HCT116 (cell line): ENCODE results near the gene DYNC1I1. TPM values are rescaled to one million over a fixed set of nuclear protein-coding genes. Genes with fewer than 3 reads are reported as not detected.

Experiments used
- ATAC-seq: fragments of 200-7000 bp; cut with Tn5 transposase; 2 replicates; pipeline ENCODE4 v1.9.1; 2020; ENCODE audit warnings: mild to moderate bottlenecking, moderate library complexity
- BruUV-seq: library from RNA; stranded (reverse); fragments of 400-500 nt; replicated peaks from 2 replicates; lab custom pipeline; 2021; lab: Mats Ljungman, UMichigan
- CTCF ChIA-PET: fragments of 300-600 bp; sonication (Branson Sonifier 250); formaldehyde crosslinking; loops from one replicate; lab custom pipeline; 2021; ENCODE audit warnings: antibody characterized with exemption; lab: Charles Lee
- POLR2A ChIA-PET: fragments of 300-600, 350-600 bp; sonication (Branson Sonifier 250); formaldehyde crosslinking; loops from one replicate; lab custom pipeline; 2021; ENCODE audit warnings: antibody characterized with exemption; lab: Charles Lee
- RAD21 ChIA-PET, 2 experiments: fragments of 300-600 bp; sonication (Branson Sonifier 250); formaldehyde crosslinking; loops; one replicate each; lab custom pipeline; 2023; ENCODE audit warnings: low total read pairs in 2 of 2; ENCODE audit not compliant: uncharacterized antibody in 2 of 2, unreplicated experiment in 2 of 2, low non-redundant PET in 1 of 2; lab: Charles Lee
- DNase-seq: peaks from one replicate; pipeline ENCODE4 v3.0.0-alpha.2; 2010; ENCODE audit warnings: low read depth, low spot score
- H2AFZ ChIP-seq: fragments of 200-600 bp; shearing (Covaris generic), sonication (generic); 2 replicates; pipeline ENCODE4 v1.6.1; 2017; ENCODE audit warnings: low read depth, mixed run types, mixed read lengths, antibody characterized with exemption, low read length; ENCODE audit not compliant: poor library complexity, severe bottlenecking
- H3K27ac ChIP-seq: 2 replicates; pipeline ENCODE4 v1.5.1; 2012; ENCODE audit warnings: low read depth, low read length
- H3K27me3 ChIP-seq: fragments of 200-600 bp; sonication (generic); 2 replicates; pipeline ENCODE4 v1.6.1; 2016; ENCODE audit warnings: mixed run types, low read length, mixed read lengths; ENCODE audit not compliant: insufficient read depth
- H3K36me3 ChIP-seq, 2 experiments: fragments of 200-500 bp in 1 of 2; fragments of 200-600 bp in 1 of 2; sonication (Bioruptor generic) in 1 of 2; sonication (generic) in 1 of 2; 2 replicates each; pipeline versions ENCODE4 v1.5.1 to v1.6.1; 2014 to 2016; ENCODE audit warnings: low read length in 2 of 2, inconsistent platforms in 1 of 2, mixed read lengths in 1 of 2, mixed run types in 1 of 2; ENCODE audit not compliant: insufficient read depth in 2 of 2, control insufficient read depth in 1 of 2
- H3K4me1 ChIP-seq, 2 experiments: fragments of 200-600 bp in 1 of 2; sonication (generic) in 1 of 2; 2 replicates each; pipeline versions ENCODE4 v1.5.1 to v1.6.1; 2012 to 2017; ENCODE audit warnings: low read length in 2 of 2, inconsistent platforms in 1 of 2, mild to moderate bottlenecking in 1 of 2, mixed read lengths in 1 of 2, mixed run types in 1 of 2, moderate library complexity in 1 of 2; ENCODE audit not compliant: insufficient read depth in 2 of 2, control insufficient read depth in 1 of 2
- H3K4me2 ChIP-seq: fragments of 200-600 bp; sonication (generic); 2 replicates; pipeline ENCODE4 v1.6.1; 2017; ENCODE audit warnings: mixed run types, low read length, mixed read lengths
- H3K4me3 ChIP-seq, 2 experiments: fragments of 200-600 bp in 1 of 2; sonication (generic) in 1 of 2; replicated peaks in 1 of 2; 2 replicates each; pipeline ENCODE4 v1.5.1; 2011 to 2016; ENCODE audit warnings: low read length in 2 of 2, control low read depth in 1 of 2, low read depth in 1 of 2, mild to moderate bottlenecking in 1 of 2, mixed read lengths in 1 of 2, mixed run types in 1 of 2
- H3K79me2 ChIP-seq: fragments of 200-600 bp; sonication (generic); 2 replicates; pipeline ENCODE4 v1.6.1; 2017; ENCODE audit warnings: mild to moderate bottlenecking, mixed run types, low read length, moderate library complexity, mixed read lengths; ENCODE audit not compliant: insufficient read depth
- H3K9ac ChIP-seq: fragments of 200-600 bp; sonication (generic); 2 replicates; pipeline ENCODE4 v1.6.1; 2016; ENCODE audit warnings: low read length, mixed read lengths
- H3K9me2 ChIP-seq: fragments of 200-600 bp; sonication (generic), shearing (Covaris generic); 2 replicates; pipeline ENCODE4 v1.6.1; 2017; ENCODE audit warnings: mixed run types, mild to moderate bottlenecking, moderate library complexity; ENCODE audit not compliant: insufficient read depth
- H3K9me3 ChIP-seq, 2 experiments: fragments of 200-500 bp in 1 of 2; fragments of 200-600 bp in 1 of 2; sonication (Bioruptor generic) in 1 of 2; sonication (generic) in 1 of 2; 2 replicates each; pipeline ENCODE4 v1.6.1; 2014 to 2017; ENCODE audit warnings: low read length in 2 of 2, mixed read lengths in 2 of 2, inconsistent platforms in 1 of 2, low read depth in 1 of 2, mild to moderate bottlenecking in 1 of 2, mixed run types in 1 of 2, moderate library complexity in 1 of 2; ENCODE audit not compliant: control insufficient read depth in 1 of 2, insufficient read depth in 1 of 2
- H4K20me1 ChIP-seq: fragments of 200-600 bp; sonication (generic), shearing (Covaris generic); 2 replicates; pipeline ENCODE4 v1.6.1; 2017; ENCODE audit warnings: mixed run types, mild to moderate bottlenecking, moderate library complexity; ENCODE audit not compliant: insufficient read depth
- CBX3 ChIP-seq: IDR thresholded peaks from 2 replicates; pipeline ENCODE4 v1.6.1; 2012; ENCODE audit warnings: low read depth
- CEBPB ChIP-seq: IDR thresholded peaks from 2 replicates; pipeline ENCODE4 v1.6.1; 2012; ENCODE audit warnings: low read depth
- EGR1 ChIP-seq: IDR thresholded peaks from 2 replicates; pipeline ENCODE4 v1.6.1; 2012; ENCODE audit warnings: low read depth
- ELF1 ChIP-seq: IDR thresholded peaks from 2 replicates; pipeline ENCODE4 v1.6.1; 2012; ENCODE audit warnings: low read depth, borderline replicate concordance
- EZH2 ChIP-seq: fragments of 200-600 bp; sonication (generic); IDR thresholded peaks from 2 replicates; pipeline ENCODE4 v1.6.1; 2017; ENCODE audit warnings: antibody characterized with exemption, mixed run types
- JUND ChIP-seq: IDR thresholded peaks from 2 replicates; pipeline ENCODE4 v1.6.1; 2012
- POLR2AphosphoS5 ChIP-seq: IDR thresholded peaks from 2 replicates; pipeline ENCODE4 v1.6.1; 2011; ENCODE audit warnings: mild to moderate bottlenecking, low read depth, low read length, moderate library complexity
- SIN3A ChIP-seq: IDR thresholded peaks from 2 replicates; pipeline ENCODE4 v1.6.1; 2012; ENCODE audit warnings: low read depth
- SRF ChIP-seq: IDR thresholded peaks from 2 replicates; pipeline ENCODE4 v1.6.1; 2012; ENCODE audit warnings: low read depth
- TCF7L2 ChIP-seq: IDR thresholded peaks from 2 replicates; pipeline ENCODE4 v1.7.0; 2011; ENCODE audit warnings: borderline replicate concordance, inconsistent platforms; ENCODE audit not compliant: insufficient read depth, insufficient read length; ENCODE audit errors: extremely low read depth
- YY1 ChIP-seq: IDR thresholded peaks from 2 replicates; pipeline ENCODE4 v1.6.1; 2011; ENCODE audit warnings: low read length, low read depth, moderate library complexity, mild to moderate bottlenecking; ENCODE audit not compliant: insufficient replicate concordance; ENCODE audit errors: extremely low read depth
- ZFX ChIP-seq: fragments of 450-650 bp; IDR thresholded peaks from 2 replicates; pipeline ENCODE4 v1.6.1; 2017
- ZNF274 ChIP-seq: fragments of 200-500 bp; sonication (Bioruptor generic); IDR thresholded peaks from 2 replicates; pipeline ENCODE4 v1.6.1; 2014; ENCODE audit warnings: mild to moderate bottlenecking, low read depth, low read length, inconsistent platforms
- intact Hi-C: fragments of 100-400 bp; cut with micrococcal nuclease; formaldehyde crosslinking; loops from 2 replicates; pipeline ENCODE4 v1.10.0; 2022
- total RNA-seq: library from RNA; stranded (reverse); gene quantifications from one replicate; pipeline ENCODE4 v1.2.1, GENCODE V29; 2021; ENCODE audit not compliant: unreplicated experiment
- TF ChIP-seq, protein P1 (sequence below): IDR thresholded peaks from 2 replicates; pipeline ENCODE4 v1.6.1; 2012
- TF ChIP-seq, protein P2 (sequence below): IDR thresholded peaks from 2 replicates; pipeline ENCODE4 v1.6.1; 2012; ENCODE audit warnings: low read depth
- TF ChIP-seq, protein P3 (sequence below): IDR thresholded peaks from 2 replicates; pipeline ENCODE4 v1.6.1; 2012
- TF ChIP-seq, protein P4 (sequence below): IDR thresholded peaks from 2 replicates; pipeline ENCODE4 v1.6.1; 2011; ENCODE audit warnings: mild to moderate bottlenecking, low read length, moderate library complexity; ENCODE audit not compliant: insufficient replicate concordance; ENCODE audit errors: extremely low read depth
- TF ChIP-seq, protein P5 (sequence below), 3 experiments: fragments of 200-600 bp in 1 of 3; sonication (generic) in 1 of 3; IDR thresholded peaks in 2 of 3; conservative IDR thresholded peaks in 1 of 3; 2 replicates each; pipeline ENCODE4 v1.5.1; 2012 to 2017; ENCODE audit warnings: low read depth in 2 of 3, low read length in 2 of 3, antibody characterized with exemption in 1 of 3, borderline replicate concordance in 1 of 3, control low read depth in 1 of 3, mild to moderate bottlenecking in 1 of 3, mixed read lengths in 1 of 3, mixed run types in 1 of 3, moderate library complexity in 1 of 3; ENCODE audit not compliant: insufficient read depth in 1 of 3

The DYNC1I1 gene
- total RNA-seq, 1 experiment from 2014 or later, result not detected

DNA sequence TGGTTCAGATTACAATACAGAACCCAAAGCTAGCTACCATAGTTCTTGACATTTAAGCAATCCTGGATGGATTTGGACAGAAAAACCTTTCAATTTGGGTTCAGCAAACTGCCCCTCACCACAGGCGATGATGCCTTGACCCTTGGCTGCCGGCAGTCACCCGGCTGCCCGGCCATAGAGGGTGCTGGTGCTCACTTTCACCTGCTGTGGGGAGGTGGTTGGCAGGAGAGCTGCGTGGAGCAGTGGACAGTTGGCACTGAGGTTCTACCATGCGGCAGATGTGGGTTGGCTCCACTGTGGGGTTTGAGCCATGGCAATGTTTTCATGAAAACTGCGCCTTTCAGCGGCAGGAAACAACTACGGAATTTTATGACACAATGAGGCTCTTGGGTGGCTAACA, 99.5 kb downstream of the DYNC1I1 start:
- Histone ChIP-seq H3K27ac (no peak overlapping the region), H3K79me2 (no peaks in the 10 kb centered on the region), H3K4me1 (no peaks in the 10 kb centered on the region), H2AFZ (no peak overlapping the region), H3K9me3 (no peaks in the 10 kb centered on the region), H4K20me1 (no peaks in the 10 kb centered on the region), H3K27me3 (peaks cover 7% of the 10 kb centered on the region; the same call in 1 of the 2 replicates), H3K9ac (no peak overlapping the region), H3K4me2 (no peak overlapping the region), H3K4me3 (no peak overlapping the region), H3K36me3 (no peaks in the 10 kb centered on the region), H3K9me2 (no peaks in the 10 kb centered on the region)
- TF ChIP-seq POLR2AphosphoS5 (no peak), EGR1 (no peak), SIN3A (no peak), YY1 (no peak), SRF (no peak), JUND (no peak), ELF1 (no peak), TCF7L2 (no peak), CBX3 (no peak), EZH2 (no peak), ZFX (no peak), ZNF274 (no peak), CEBPB (no peak)
- TF ChIP-seq, protein P1, sequence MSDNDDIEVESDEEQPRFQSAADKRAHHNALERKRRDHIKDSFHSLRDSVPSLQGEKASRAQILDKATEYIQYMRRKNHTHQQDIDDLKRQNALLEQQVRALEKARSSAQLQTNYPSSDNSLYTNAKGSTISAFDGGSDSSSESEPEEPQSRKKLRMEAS, result no peak
- TF ChIP-seq, protein P2, sequence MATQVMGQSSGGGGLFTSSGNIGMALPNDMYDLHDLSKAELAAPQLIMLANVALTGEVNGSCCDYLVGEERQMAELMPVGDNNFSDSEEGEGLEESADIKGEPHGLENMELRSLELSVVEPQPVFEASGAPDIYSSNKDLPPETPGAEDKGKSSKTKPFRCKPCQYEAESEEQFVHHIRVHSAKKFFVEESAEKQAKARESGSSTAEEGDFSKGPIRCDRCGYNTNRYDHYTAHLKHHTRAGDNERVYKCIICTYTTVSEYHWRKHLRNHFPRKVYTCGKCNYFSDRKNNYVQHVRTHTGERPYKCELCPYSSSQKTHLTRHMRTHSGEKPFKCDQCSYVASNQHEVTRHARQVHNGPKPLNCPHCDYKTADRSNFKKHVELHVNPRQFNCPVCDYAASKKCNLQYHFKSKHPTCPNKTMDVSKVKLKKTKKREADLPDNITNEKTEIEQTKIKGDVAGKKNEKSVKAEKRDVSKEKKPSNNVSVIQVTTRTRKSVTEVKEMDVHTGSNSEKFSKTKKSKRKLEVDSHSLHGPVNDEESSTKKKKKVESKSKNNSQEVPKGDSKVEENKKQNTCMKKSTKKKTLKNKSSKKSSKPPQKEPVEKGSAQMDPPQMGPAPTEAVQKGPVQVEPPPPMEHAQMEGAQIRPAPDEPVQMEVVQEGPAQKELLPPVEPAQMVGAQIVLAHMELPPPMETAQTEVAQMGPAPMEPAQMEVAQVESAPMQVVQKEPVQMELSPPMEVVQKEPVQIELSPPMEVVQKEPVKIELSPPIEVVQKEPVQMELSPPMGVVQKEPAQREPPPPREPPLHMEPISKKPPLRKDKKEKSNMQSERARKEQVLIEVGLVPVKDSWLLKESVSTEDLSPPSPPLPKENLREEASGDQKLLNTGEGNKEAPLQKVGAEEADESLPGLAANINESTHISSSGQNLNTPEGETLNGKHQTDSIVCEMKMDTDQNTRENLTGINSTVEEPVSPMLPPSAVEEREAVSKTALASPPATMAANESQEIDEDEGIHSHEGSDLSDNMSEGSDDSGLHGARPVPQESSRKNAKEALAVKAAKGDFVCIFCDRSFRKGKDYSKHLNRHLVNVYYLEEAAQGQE, result no peak
- TF ChIP-seq, protein P3, sequence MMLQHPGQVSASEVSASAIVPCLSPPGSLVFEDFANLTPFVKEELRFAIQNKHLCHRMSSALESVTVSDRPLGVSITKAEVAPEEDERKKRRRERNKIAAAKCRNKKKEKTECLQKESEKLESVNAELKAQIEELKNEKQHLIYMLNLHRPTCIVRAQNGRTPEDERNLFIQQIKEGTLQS, result no peak
- TF ChIP-seq, protein P4, sequence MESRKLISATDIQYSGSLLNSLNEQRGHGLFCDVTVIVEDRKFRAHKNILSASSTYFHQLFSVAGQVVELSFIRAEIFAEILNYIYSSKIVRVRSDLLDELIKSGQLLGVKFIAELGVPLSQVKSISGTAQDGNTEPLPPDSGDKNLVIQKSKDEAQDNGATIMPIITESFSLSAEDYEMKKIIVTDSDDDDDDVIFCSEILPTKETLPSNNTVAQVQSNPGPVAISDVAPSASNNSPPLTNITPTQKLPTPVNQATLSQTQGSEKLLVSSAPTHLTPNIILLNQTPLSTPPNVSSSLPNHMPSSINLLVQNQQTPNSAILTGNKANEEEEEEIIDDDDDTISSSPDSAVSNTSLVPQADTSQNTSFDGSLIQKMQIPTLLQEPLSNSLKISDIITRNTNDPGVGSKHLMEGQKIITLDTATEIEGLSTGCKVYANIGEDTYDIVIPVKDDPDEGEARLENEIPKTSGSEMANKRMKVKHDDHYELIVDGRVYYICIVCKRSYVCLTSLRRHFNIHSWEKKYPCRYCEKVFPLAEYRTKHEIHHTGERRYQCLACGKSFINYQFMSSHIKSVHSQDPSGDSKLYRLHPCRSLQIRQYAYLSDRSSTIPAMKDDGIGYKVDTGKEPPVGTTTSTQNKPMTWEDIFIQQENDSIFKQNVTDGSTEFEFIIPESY, result no peak
- TF ChIP-seq, protein P5, sequence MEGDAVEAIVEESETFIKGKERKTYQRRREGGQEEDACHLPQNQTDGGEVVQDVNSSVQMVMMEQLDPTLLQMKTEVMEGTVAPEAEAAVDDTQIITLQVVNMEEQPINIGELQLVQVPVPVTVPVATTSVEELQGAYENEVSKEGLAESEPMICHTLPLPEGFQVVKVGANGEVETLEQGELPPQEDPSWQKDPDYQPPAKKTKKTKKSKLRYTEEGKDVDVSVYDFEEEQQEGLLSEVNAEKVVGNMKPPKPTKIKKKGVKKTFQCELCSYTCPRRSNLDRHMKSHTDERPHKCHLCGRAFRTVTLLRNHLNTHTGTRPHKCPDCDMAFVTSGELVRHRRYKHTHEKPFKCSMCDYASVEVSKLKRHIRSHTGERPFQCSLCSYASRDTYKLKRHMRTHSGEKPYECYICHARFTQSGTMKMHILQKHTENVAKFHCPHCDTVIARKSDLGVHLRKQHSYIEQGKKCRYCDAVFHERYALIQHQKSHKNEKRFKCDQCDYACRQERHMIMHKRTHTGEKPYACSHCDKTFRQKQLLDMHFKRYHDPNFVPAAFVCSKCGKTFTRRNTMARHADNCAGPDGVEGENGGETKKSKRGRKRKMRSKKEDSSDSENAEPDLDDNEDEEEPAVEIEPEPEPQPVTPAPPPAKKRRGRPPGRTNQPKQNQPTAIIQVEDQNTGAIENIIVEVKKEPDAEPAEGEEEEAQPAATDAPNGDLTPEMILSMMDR (IDR thresholded peaks at IDR 0.05 in 2 of 3, conservative IDR thresholded peaks at IDR 0.05 in 1 of 3; ENCODE audit: borderline replicate concordance in 1 of 3, insufficient read depth in 1 of 3, low read depth in 2 of 3, low read length in 2 of 3), result no peak
- DNase-seq (no peak), ATAC-seq (no peak)
- BruUV-seq, result no TSS peak
- CTCF ChIA-PET, result interaction anchor here (0.8 to 2.2 kb wide), 13 partner anchors 28 to 1156 kb away, joined by 3 to 52 read pairs (median 6); no protein-coding TSS in a partner anchor
- POLR2A ChIA-PET, result interaction anchor here (1.2 kb wide), 1 partner anchor 148 kb away, joined by 4 read pairs; no protein-coding TSS in a partner anchor
- RAD21 ChIA-PET, result interaction anchor here in 1 of 2 experiments (0.6 to 1.3 kb wide), 2 partner anchors 149 to 182 kb away, joined by 4 to 5 read pairs; no protein-coding TSS in a partner anchor
- intact Hi-C loops, result loop anchor here (1.0 kb wide), 1 partner anchor 149 kb away; no protein-coding TSS in a partner anchor
